ENCODE measurements around the gene ANGPTL1.

DNA sequence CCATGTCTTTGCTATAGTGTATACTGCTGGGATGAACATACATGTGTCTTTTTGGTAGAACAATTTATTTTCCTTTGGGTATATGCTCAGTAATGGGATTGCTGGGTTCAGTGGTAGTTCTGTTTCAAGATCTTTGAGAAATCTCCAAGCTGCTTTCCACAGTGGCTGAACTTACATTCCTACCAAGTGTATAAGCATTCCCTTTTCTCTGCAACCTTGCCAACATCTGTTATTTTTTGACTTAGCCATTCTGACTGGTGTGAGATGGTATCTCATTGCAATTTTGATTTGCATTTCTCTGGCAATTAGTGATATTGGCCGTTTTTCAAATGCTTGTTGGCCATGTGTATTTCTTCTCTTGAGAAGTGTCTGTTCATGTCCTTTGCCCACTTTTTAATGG, 37.5 kb upstream of the ANGPTL1 start:
- TF ChIP-seq, protein P1, sequence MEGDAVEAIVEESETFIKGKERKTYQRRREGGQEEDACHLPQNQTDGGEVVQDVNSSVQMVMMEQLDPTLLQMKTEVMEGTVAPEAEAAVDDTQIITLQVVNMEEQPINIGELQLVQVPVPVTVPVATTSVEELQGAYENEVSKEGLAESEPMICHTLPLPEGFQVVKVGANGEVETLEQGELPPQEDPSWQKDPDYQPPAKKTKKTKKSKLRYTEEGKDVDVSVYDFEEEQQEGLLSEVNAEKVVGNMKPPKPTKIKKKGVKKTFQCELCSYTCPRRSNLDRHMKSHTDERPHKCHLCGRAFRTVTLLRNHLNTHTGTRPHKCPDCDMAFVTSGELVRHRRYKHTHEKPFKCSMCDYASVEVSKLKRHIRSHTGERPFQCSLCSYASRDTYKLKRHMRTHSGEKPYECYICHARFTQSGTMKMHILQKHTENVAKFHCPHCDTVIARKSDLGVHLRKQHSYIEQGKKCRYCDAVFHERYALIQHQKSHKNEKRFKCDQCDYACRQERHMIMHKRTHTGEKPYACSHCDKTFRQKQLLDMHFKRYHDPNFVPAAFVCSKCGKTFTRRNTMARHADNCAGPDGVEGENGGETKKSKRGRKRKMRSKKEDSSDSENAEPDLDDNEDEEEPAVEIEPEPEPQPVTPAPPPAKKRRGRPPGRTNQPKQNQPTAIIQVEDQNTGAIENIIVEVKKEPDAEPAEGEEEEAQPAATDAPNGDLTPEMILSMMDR (IDR thresholded peaks at IDR 0.05) = no peak
- no peak for TF ChIP-seq POLR2A (IDR thresholded peaks at IDR 0.05)
